Measurements from ENCODE around the gene ANKRD34B.

Gene ANKRD34B

GRCh38 chr5:80569086-80569960 is 757 bp downstream of the ANKRD34B start:
- no peak for DNase-seq

GRCh38 chr5:80568251-80568650 is 1.8 kb downstream of the ANKRD34B start:
- no peak for DNase-seq

- no peak for DNase-seq
Observed at GRCh38 chr5:80566711-80567259, 3.3 kb downstream of the ANKRD34B start.

GRCh38 chr5:80565330-80565729 is 4.8 kb downstream of the ANKRD34B start:
- no peak for DNase-seq

- DNase-seq: no peak
Observed at GRCh38 chr5:80559244-80559643, 10.8 kb downstream of the ANKRD34B start.

- DNase-seq: no peak
Observed at GRCh38 chr5:80555099-80555498, 15.0 kb downstream of the ANKRD34B start.

- DNase-seq: no peak
Observed at GRCh38 chr5:80554646-80555045, 15.4 kb downstream of the ANKRD34B start.

- no peak for DNase-seq
Observed at GRCh38 chr5:80541392-80541791, 28.7 kb downstream of the ANKRD34B start.

- DNase-seq: no peak
Observed at GRCh38 chr5:80540691-80541090, 29.4 kb downstream of the ANKRD34B start.

- DNase-seq: no peak
Observed at GRCh38 chr5:80516826-80517225, 53.3 kb downstream of the ANKRD34B start.

GRCh38 chr5:80509362-80509761 is 60.7 kb downstream of the ANKRD34B start:
- no peak for DNase-seq

- no peak for DNase-seq
Observed at GRCh38 chr5:80508844-80509243, 61.2 kb downstream of the ANKRD34B start.

- no peak for DNase-seq
Observed at GRCh38 chr5:80507663-80508062, 62.4 kb downstream of the ANKRD34B start.
